ENCODE results near the gene PDE4D. TPM values are rescaled to one million over a fixed set of nuclear protein-coding genes. Genes with fewer than 3 reads are reported as not detected.

PDE4D gene
- total RNA-seq, 1 experiment from 2014 or later: 3.6 TPM

DNA sequence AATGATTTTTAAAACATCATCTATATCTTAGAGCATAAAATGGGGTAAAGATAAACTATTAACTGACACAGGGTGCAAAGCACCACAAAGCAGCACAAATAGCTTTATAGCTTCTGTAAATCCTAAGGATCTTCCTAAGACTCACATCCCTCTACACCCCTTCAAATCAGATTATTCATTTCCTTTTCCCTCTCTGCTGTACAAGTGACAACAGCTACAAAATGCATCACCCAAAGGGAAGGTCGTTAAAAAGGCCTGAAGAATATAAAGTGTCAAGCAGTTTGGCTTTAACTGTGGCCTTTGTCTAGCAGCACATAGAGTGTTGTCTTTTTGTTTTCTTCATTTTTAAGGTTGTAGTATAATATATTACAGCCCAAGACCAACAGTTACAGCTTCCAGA is 422.1 kb downstream of the PDE4D start:
- H3K27ac ChIP-seq (ENCODE audit: low read length): no peak overlapping the region
- H4K20me1 ChIP-seq (ENCODE audit: low read length): no peaks in the 10 kb centered on the region
- ChIA-PET POLR2A (ENCODE audit: unreplicated experiment) (no interaction called here), CTCF (no interaction called here)
- no peaks in the 10 kb centered on the region for H3F3A ChIP-seq (ENCODE audit: low read length, unreplicated experiment)
- no peak overlapping the region for H3K4me2 ChIP-seq (ENCODE audit: low read length)
- BruUV-seq (replicated peaks): no TSS peak
- ATAC-seq (no peak), DNase-seq (no peak)
- H3K36me3 ChIP-seq (ENCODE audit: low read depth, low read length): no peaks in the 10 kb centered on the region
- no peaks in the 10 kb centered on the region for H3K79me2 ChIP-seq (ENCODE audit: low read length)
- H3K4me1 ChIP-seq (ENCODE audit: insufficient read depth, low read length): no peaks in the 10 kb centered on the region
- no peak overlapping the region for H3K4me3 ChIP-seq (ENCODE audit: low read length)
- no peak for TF ChIP-seq EZH2 (IDR thresholded peaks at IDR 0.05; ENCODE audit: low read length, unreplicated experiment)
- no peak for TF ChIP-seq CTCF (conservative IDR thresholded peaks at IDR 0.05; ENCODE audit: low read depth, low read length)
- no peak for TF ChIP-seq EZH2phosphoT487 (IDR thresholded peaks at IDR 0.05; ENCODE audit: borderline replicate concordance, low read length)
- no peaks in the 10 kb centered on the region for H3K9me2 ChIP-seq (replicated peaks; ENCODE audit: low read length)
- intact Hi-C loops (cut with micrococcal nuclease): no loop called here
- H3K9ac ChIP-seq (ENCODE audit: low read length): no peak overlapping the region
- H3K9me3 ChIP-seq (ENCODE audit: low read length): no peaks in the 10 kb centered on the region
- H2AFZ ChIP-seq (ENCODE audit: low read length): no peak overlapping the region
- no peaks in the 10 kb centered on the region for H3K27me3 ChIP-seq (ENCODE audit: low read length)

DNA sequence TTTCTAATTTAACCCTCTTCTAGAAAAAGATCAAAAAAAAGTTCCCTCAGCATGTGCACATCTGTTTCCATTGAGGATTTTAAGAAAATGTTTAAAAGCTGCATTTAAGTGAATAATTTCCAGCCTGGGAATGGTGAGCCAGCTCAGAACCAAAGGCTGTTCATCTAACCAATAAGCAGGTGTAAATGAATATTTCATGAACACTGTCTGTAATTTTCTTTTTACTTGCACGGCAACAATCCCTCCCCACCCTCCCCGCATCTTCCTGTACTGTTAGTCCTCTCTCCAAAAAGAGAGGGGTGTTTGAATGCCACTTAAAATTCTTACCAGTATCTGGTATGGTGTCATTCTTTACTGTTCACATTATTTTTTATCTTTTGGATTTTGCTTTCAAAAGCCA is 425.6 kb downstream of the PDE4D start:
- H2AFZ ChIP-seq (ENCODE audit: low read length): no peak overlapping the region
- no peaks in the 10 kb centered on the region for H3K9me2 ChIP-seq (replicated peaks; ENCODE audit: low read length)
- BruUV-seq (replicated peaks): no TSS peak
- H3K9me3 ChIP-seq (ENCODE audit: low read length): no peaks in the 10 kb centered on the region
- no peaks in the 10 kb centered on the region for H3K79me2 ChIP-seq (ENCODE audit: low read length)
- H3K27me3 ChIP-seq (ENCODE audit: low read length): no peaks in the 10 kb centered on the region
- TF ChIP-seq EZH2phosphoT487 (IDR thresholded peaks at IDR 0.05; ENCODE audit: borderline replicate concordance, low read length): no peak
- no peak for TF ChIP-seq EZH2 (IDR thresholded peaks at IDR 0.05; ENCODE audit: low read length, unreplicated experiment)
- no peak for TF ChIP-seq CTCF (conservative IDR thresholded peaks at IDR 0.05; ENCODE audit: low read depth, low read length)
- intact Hi-C loops (cut with micrococcal nuclease): no loop called here
- H3K4me1 ChIP-seq (ENCODE audit: insufficient read depth, low read length): no peaks in the 10 kb centered on the region
- CTCF ChIA-PET: no interaction called here
- no peak overlapping the region for H3K4me2 ChIP-seq (ENCODE audit: low read length)
- no peaks in the 10 kb centered on the region for H3F3A ChIP-seq (ENCODE audit: low read length, unreplicated experiment)
- ATAC-seq (no peak), DNase-seq (no peak)
- H3K9ac ChIP-seq (ENCODE audit: low read length): no peak overlapping the region
- no peaks in the 10 kb centered on the region for H4K20me1 ChIP-seq (ENCODE audit: low read length)
- POLR2A ChIA-PET (ENCODE audit: unreplicated experiment): no interaction called here
- no peak overlapping the region for H3K27ac ChIP-seq (ENCODE audit: low read length)
- no peak overlapping the region for H3K4me3 ChIP-seq (ENCODE audit: low read length)
- no peaks in the 10 kb centered on the region for H3K36me3 ChIP-seq (ENCODE audit: low read depth, low read length)

DNA sequence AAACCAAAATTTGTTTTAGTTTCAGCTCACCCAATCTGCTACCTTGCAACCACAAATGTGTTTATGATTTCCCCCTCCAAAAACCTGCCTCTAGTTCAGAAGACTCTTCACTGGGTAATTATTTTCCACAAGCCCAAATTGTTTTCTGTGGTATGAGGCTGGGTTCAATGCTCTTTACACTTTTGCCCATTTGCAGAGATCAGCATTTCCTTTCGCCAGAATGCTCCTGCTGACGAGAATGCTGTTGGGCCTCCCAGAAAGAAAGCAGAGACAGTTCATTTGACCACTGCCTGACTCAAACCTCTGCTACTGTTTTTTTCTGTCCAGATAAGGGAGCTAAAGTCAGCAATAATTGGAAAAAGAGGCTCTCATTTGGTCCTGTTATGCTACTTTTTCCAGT is 427.3 kb downstream of the PDE4D start:
- ATAC-seq: no peak
- no peaks in the 10 kb centered on the region for H3K79me2 ChIP-seq (ENCODE audit: low read length)
- no peaks in the 10 kb centered on the region for H4K20me1 ChIP-seq (ENCODE audit: low read length)
- H3K4me2 ChIP-seq (ENCODE audit: low read length): no peak overlapping the region
- H3K27ac ChIP-seq (ENCODE audit: low read length): no peak overlapping the region
- POLR2A ChIA-PET (ENCODE audit: unreplicated experiment): interaction anchor here (0.7 kb wide), 1 partner anchor 18 kb away, joined by 10 read pairs; no protein-coding TSS in a partner anchor
- intact Hi-C loops (cut with micrococcal nuclease): no loop called here
- no peaks in the 10 kb centered on the region for H3K27me3 ChIP-seq (ENCODE audit: low read length)
- no peak overlapping the region for H2AFZ ChIP-seq (ENCODE audit: low read length)
- no peaks in the 10 kb centered on the region for H3K4me1 ChIP-seq (ENCODE audit: insufficient read depth, low read length)
- no peak overlapping the region for H3K9ac ChIP-seq (ENCODE audit: low read length)
- TF ChIP-seq EZH2 (IDR thresholded peaks at IDR 0.05; ENCODE audit: low read length, unreplicated experiment): no peak
- TF ChIP-seq CTCF (conservative IDR thresholded peaks at IDR 0.05; ENCODE audit: low read depth, low read length): no peak
- no peak for TF ChIP-seq EZH2phosphoT487 (IDR thresholded peaks at IDR 0.05; ENCODE audit: borderline replicate concordance, low read length)
- no peaks in the 10 kb centered on the region for H3K9me2 ChIP-seq (replicated peaks; ENCODE audit: low read length)
- no peaks in the 10 kb centered on the region for H3F3A ChIP-seq (ENCODE audit: low read length, unreplicated experiment)
- no peak overlapping the region for H3K4me3 ChIP-seq (ENCODE audit: low read length)
- CTCF ChIA-PET: no interaction called here
- no peaks in the 10 kb centered on the region for H3K36me3 ChIP-seq (ENCODE audit: low read depth, low read length)
- no peak for DNase-seq
- no peaks in the 10 kb centered on the region for H3K9me3 ChIP-seq (ENCODE audit: low read length)
- no TSS peak for BruUV-seq (replicated peaks)
